OCI-M2 (cell line): ENCODE results near the gene CNNM3.

ENCODE experiments used
- DNase-seq: peaks from one replicate; lab custom pipeline; 2025; ENCODE audit not compliant: unreplicated experiment; lab: John Stamatoyannopoulos, UW

Gene CNNM3

GRCh38 chr2:96816836-96817702, 1.0 kb downstream of the CNNM3 start:
- DNase-seq, result no peak

GRCh38 chr2:96817882-96818281, 1.8 kb downstream of the CNNM3 start:
- no peak for DNase-seq

GRCh38 chr2:96819128-96819875, 3.2 kb downstream of the CNNM3 start:
- DNase-seq, result no peak

- no peak for DNase-seq
These were observed 3.9 kb downstream of the CNNM3 start for GRCh38 chr2:96819876-96820511.

- DNase-seq, result no peak
These were observed 5.1 kb downstream of the CNNM3 start for GRCh38 chr2:96821113-96821675.

- no peak for DNase-seq
These were observed 6.7 kb downstream of the CNNM3 start for GRCh38 chr2:96822786-96823185.

GRCh38 chr2:96823198-96823597, 7.1 kb downstream of the CNNM3 start:
- no peak for DNase-seq

- DNase-seq, result no peak
These were observed 8.2 kb downstream of the CNNM3 start for GRCh38 chr2:96824079-96824870.

- no peak for DNase-seq
These were observed 9.0 kb downstream of the CNNM3 start for GRCh38 chr2:96825057-96825456.

GRCh38 chr2:96826546-96827278, 10.6 kb downstream of the CNNM3 start:
- DNase-seq, result no peak

- DNase-seq, result no peak
These were observed 12.4 kb downstream of the CNNM3 start for GRCh38 chr2:96828436-96828835.

GRCh38 chr2:96828874-96829273, 12.8 kb downstream of the CNNM3 start:
- DNase-seq, result no peak

GRCh38 chr2:96830044-96830562, 14.0 kb downstream of the CNNM3 start:
- DNase-seq, result no peak

- DNase-seq, result no peak
These were observed 15.6 kb downstream of the CNNM3 start for GRCh38 chr2:96831679-96832078.

- DNase-seq, result no peak
These were observed 16.3 kb downstream of the CNNM3 start for GRCh38 chr2:96832408-96832753.

GRCh38 chr2:96832754-96833507, 16.9 kb downstream of the CNNM3 start:
- no peak for DNase-seq

GRCh38 chr2:96835830-96836229, 19.8 kb downstream of the CNNM3 start:
- no peak for DNase-seq

GRCh38 chr2:96837575-96837974, 21.5 kb downstream of the CNNM3 start:
- DNase-seq, result no peak
